Measurements from ENCODE around the gene RRP1B. TPM values are rescaled to one million over a fixed set of nuclear protein-coding genes. Genes with fewer than 3 reads are reported as not detected.
"Not testable (repeated sequence)": the region's sequence is repeated elsewhere in the genome, so short reads cannot be mapped to it uniquely, and the experiment has no call there.

Gene RRP1B
- total and polyA plus RNA-seq, 4 donors, result 7.3 to 12.6 (median 8.4) TPM

- TF ChIP-seq ATF3 (IDR thresholded peaks at IDR 0.05) (no peak), RXRA (IDR thresholded peaks at IDR 0.05) (no peak), HNF4A (conservative IDR thresholded peaks at IDR 0.05) (no peak), JUND (IDR thresholded peaks at IDR 0.05) (no peak), YY1 (IDR thresholded peaks at IDR 0.05) (no peak), ZBTB33 (IDR thresholded peaks at IDR 0.05) (no peak), MAX (IDR thresholded peaks at IDR 0.05) (no peak)
These were observed 44.5 kb upstream of the RRP1B start (continued) for GRCh38 chr21:43614839-43615238.

- H3K36me3 ChIP-seq (ENCODE audit: control insufficient read depth in 4 of 4, insufficient read depth in 3 of 4, low read depth in 1 of 4, low read length in 3 of 4); H3K4me1 ChIP-seq (ENCODE audit: control insufficient read depth in 4 of 4, insufficient read depth in 4 of 4, low read length in 3 of 4); H3K4me3 ChIP-seq (ENCODE audit: low read depth in 1 of 3, low read length in 3 of 3); H3K27ac ChIP-seq (ENCODE audit: low read depth in 1 of 2, low read length in 2 of 2); H3K27me3 ChIP-seq (ENCODE audit: control insufficient read depth in 4 of 4, insufficient read depth in 4 of 4, low read length in 3 of 4); H3K9me3 ChIP-seq (ENCODE audit: control insufficient read depth in 4 of 4, low read length in 3 of 4); DNase-seq (ENCODE audit: low spot score); H3K9ac ChIP-seq (ENCODE audit: low read depth in 1 of 2, low read length in 2 of 2): not testable (repeated sequence)
- WGBS, result 85% methylated on average over 3 of the region's 3 CpGs
These were observed 42.5 kb upstream of the RRP1B start for GRCh38 chr21:43616861-43617260.

- Histone ChIP-seq H3K27ac (ENCODE audit: low read depth in 1 of 2, low read length in 2 of 2) (no peak overlapping the region), H3K4me1 (ENCODE audit: control insufficient read depth in 4 of 4, insufficient read depth in 4 of 4, low read length in 3 of 4) (no peaks in the 10 kb centered on the region), H3K9ac (ENCODE audit: low read depth in 1 of 2, low read length in 2 of 2) (no peak overlapping the region), H3K9me3 (ENCODE audit: control insufficient read depth in 4 of 4, low read length in 3 of 4) (peaks cover 0 to 7% (median 4%) of the 10 kb centered on the region in 4 donors), H3K27me3 (ENCODE audit: control insufficient read depth in 4 of 4, insufficient read depth in 4 of 4, low read length in 3 of 4) (no peaks in the 10 kb centered on the region), H3K4me3 (ENCODE audit: low read depth in 1 of 3, low read length in 3 of 3) (no peak overlapping the region), H3K36me3 (ENCODE audit: control insufficient read depth in 4 of 4, insufficient read depth in 3 of 4, low read depth in 1 of 4, low read length in 3 of 4) (no peaks in the 10 kb centered on the region)
- TF ChIP-seq RXRA (IDR thresholded peaks at IDR 0.05) (no peak), NR2F2 (IDR thresholded peaks at IDR 0.05) (no peak), YY1 (IDR thresholded peaks at IDR 0.05) (no peak), EGR1 (IDR thresholded peaks at IDR 0.05; ENCODE audit: low read depth in 2 of 2) (no peak), ZBTB33 (IDR thresholded peaks at IDR 0.05) (no peak), JUND (IDR thresholded peaks at IDR 0.05) (no peak), HNF4G (IDR thresholded peaks at IDR 0.05) (no peak), FOXA1 (IDR thresholded peaks at IDR 0.05) (no peak), MAX (IDR thresholded peaks at IDR 0.05) (no peak), RAD21 (IDR thresholded peaks at IDR 0.05) (no peak), CTCF (IDR thresholded peaks at IDR 0.05; ENCODE audit: low read depth, low read length, missing input control) (no peak), TAF1 (conservative IDR thresholded peaks at IDR 0.05) (no peak), REST (IDR thresholded peaks at IDR 0.05) (no peak), FOXA2 (IDR thresholded peaks at IDR 0.05) (no peak), SP1 (IDR thresholded peaks at IDR 0.05) (no peak), ATF3 (IDR thresholded peaks at IDR 0.05) (no peak), HNF4A (conservative IDR thresholded peaks at IDR 0.05) (no peak)
- WGBS, result 89% methylated on average over 4 of the region's 4 CpGs
- DNase-seq (ENCODE audit: low spot score), result no peak
These were observed 40.4 kb upstream of the RRP1B start for GRCh38 chr21:43618940-43619339.

Data from liver (tissue), 9 donors.